GM21737 (cell line): ENCODE results near the gene SPRTN.

Source experiments
- ATAC-seq: cut with Tn5 transposase; IDR thresholded peaks from one replicate; pipeline ENCODE4 v1.9.1; 2021; ENCODE audit warnings: mild to moderate bottlenecking, moderate library complexity; ENCODE audit not compliant: unreplicated experiment

Gene SPRTN

GRCh38 chr1:231338270-231339128, at the start of gene SPRTN:
Gene SPRTN (plus strand): TSS chr1:231338293. CDS start chr1:231338384, 91 bp downstream.
- ATAC-seq = peak; percentile 5

- ATAC-seq = no peak
Observed at GRCh38 chr1:231295938-231296337, 42.2 kb upstream of the SPRTN start.

- ATAC-seq = no peak
Observed at GRCh38 chr1:231301990-231302389, 36.1 kb upstream of the SPRTN start.

GRCh38 chr1:231310391-231310934, 27.6 kb upstream of the SPRTN start:
- ATAC-seq = no peak

GRCh38 chr1:231311720-231312431, 26.2 kb upstream of the SPRTN start:
- ATAC-seq = no peak

DNA sequence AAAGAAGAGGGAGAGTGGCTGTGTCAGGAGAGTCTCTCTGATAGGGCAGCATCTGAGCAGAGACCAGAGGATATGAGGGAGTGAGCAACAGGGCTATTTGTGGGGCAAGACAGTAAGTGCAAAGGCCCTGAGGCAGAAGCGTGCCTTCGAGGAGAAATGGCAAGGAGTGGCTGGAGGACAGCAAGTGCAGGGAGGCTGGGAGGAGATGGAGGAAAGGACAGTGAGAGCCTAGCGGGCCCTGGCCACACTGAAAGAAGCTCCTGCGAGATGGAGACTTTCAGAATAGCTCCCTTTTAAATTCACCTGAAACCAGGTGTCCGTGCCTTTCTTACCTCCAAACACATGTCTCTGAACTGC, 25.7 kb upstream of the SPRTN start:
- no peak for ATAC-seq

- ATAC-seq = no peak
Observed at GRCh38 chr1:231313661-231314060, 24.4 kb upstream of the SPRTN start.

DNA sequence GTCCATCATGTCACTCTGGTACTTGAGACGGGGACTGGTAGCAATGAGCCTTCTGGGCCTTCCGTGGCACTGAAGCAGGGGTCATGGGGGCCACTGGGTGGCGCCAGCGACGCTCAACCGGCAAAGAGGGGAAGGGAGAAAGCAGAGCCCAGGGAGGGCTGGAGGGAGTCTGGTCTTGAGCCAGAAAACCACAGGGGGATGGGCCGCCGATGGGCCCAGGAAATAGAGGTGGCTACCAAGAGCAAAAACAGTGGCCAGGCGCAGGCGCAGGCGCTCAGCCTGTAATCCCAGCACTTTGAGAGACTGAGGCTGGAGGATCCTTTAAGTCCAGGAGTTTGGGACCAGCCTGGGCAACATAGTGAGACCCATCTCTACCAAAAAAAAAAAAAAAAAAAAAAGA, 22.2 kb upstream of the SPRTN start:
- ATAC-seq = no peak

- ATAC-seq = no peak
Observed at GRCh38 chr1:231317306-231318014, 20.6 kb upstream of the SPRTN start.

- ATAC-seq = no peak
Observed at GRCh38 chr1:231318015-231318355, 20.1 kb upstream of the SPRTN start.

GRCh38 chr1:231318568-231318967, 19.5 kb upstream of the SPRTN start:
- no peak for ATAC-seq

DNA sequence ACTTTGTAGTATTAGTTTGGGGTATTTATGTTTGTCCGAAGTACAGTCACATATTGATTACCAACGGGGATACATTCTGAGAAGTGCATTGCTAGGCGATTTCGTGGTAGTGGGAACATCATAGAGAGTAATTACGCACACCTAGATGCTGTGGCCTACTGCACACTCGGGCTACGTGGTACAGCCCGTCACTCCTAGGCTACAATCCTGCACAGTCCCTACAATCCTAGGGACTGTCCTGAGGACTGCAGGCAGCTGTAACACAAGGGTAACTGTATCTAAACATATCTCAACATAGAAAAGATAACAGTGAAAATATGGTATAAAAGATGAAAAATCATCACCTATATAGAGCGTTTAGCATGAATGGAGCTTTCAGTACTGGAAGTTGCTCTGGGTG, 19.0 kb upstream of the SPRTN start:
- no peak for ATAC-seq

GRCh38 chr1:231322880-231323530, 15.1 kb upstream of the SPRTN start:
- no peak for ATAC-seq

DNA sequence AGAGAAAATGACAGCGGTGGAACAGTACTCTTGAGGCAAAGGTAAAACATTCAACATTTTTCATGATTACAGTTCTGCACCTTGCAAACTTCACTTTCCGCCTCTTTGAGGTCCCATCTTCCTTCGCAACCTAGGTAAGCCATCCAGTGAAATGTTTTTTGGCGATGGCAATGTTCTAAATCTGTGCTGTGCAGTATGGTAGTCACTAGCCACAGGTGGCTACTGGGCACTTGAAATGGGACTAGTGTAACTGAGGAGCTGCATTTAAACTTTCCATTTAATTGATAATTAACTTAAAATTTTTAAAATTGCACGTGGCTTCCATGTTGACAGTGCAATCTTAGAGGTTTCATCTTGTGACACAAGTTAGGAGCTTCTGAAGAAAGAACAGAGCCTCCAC, 13.4 kb upstream of the SPRTN start:
- ATAC-seq = no peak

GRCh38 chr1:231326248-231326647, 11.8 kb upstream of the SPRTN start:
- ATAC-seq = no peak

DNA sequence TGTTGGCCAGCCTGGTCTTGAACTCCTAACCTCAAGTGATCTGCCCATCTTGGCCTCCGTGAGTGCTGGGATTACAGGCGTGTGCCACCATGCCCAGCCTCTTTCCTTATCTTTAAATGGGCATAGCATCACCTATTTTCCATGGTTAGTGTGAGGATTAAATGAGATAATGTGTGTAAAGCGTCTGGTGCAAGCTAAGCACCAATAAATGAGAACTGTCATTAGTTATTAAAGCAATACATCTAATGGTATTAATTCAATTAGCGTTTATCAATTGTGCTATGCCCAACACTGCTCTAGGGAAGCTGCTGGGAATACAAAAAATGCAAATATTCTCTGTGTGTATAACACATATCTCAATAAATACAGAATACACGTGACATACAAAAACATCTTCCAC, 10.5 kb upstream of the SPRTN start:
- ATAC-seq = no peak

DNA sequence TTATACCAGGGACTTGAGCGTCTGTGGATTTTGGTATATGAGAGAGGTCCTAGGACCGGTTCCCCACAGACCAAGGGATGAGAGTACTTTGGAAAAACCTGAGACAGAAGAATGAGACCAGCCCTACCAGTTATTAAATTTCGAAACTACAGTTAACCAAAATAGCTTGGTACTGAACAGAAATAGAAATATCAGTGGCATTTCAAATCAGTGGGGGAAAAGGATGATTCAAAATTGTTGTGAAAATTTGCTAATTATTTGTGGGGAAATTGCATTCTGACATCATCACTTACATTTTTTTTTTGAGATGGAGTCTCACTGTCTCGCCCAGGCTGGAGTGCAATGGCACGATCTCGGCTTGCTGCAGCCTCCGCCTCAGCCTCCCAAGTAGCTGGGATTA, 8.6 kb upstream of the SPRTN start:
- ATAC-seq = no peak

GRCh38 chr1:231332761-231333160, 5.3 kb upstream of the SPRTN start:
- no peak for ATAC-seq

DNA sequence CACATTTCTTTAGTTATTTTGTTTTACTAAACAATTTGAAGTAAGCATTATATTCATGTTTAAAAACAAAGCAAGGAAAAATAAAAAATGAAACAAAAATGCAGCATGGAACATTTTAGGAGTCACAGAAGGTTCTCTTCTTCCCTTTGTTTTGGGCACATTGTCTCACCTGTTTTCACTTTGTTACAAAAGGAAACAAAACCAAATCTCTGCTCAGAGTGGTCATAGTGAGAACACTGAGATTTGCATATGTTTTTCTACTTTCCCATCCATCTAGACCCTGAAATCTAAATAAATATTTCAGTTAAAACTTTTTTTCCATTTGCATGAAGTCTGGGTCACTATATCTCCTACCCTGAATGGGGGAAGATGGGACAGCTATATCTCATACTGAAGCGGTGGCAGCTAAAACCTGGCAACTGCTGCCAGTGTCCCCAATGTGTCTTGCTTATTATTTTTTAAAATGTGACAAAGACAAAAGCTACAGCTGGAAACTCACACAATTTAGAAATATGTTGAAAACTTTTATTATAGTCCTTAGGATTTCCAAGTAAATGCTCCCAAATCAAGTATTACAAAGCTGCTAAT, 3.9 kb upstream of the SPRTN start:
- ATAC-seq = no peak

DNA sequence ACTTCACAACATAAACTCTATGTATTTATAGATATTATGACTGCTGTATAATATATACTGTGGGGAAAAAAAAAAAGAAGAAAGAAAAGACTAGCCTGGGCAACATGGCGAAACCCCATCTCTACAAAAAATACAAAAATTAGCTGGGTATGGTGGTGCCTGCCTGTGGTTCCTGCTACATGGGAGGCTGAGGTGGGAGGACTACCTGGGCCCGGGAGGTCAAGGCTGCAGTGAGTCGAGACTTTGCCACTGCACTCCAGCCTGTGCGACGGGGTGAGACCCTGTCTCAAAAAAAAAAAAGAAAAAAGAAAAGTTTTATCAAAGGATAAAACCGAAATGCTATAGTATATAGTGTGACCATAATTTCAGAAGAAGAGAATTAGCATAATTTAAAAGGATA, 3.1 kb upstream of the SPRTN start:
- no peak for ATAC-seq
